ENCODE data around the gene DOCK8.

DNA sequence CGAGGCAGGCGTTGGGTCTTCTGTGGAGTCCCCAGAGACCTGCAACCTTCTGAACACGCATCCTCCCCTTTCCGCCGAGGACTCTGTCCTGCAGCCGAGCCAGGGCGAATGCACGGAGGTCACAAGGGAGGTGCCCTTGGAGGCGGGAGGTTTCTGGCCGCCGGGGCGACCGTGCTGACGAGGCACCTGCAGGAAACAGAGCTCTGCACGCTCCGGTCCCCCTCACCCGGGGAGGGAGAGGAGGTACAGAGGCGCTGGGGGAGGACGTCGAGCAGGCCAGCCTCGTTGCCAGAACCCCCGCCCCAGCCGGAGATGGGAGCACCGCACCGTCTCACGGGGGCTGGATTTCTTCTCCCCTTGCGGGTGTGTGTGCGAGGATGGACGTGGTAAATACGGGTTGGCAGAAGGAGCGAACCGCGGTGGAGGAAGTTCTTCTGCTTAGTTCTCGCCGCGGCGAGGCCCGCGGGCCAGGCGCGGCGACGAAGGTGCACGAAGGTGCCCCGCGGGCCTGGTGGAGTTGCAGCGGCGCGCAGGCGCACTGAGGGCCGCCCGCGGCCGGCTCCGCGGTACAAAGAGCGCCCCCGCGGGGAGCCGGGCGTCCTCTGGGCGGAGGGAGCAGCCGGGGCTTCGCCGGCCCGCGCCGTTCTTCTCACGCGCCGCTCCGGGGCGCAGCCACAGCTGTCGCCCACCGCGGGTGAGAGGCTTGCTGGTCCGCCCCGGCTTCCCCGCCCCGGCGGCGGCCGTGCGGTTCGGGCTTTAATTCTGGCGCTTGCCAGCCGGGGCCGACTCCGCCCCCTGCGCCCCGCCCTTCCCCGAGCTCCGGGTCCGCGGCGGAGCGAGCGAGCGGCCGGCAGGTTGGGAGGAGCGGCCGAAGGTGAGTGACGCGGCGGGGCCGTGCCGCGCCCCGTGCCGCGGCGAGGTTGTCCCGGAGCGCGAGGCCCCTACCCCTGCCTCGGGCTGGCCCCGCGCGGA lies 289.5 kb downstream of the DOCK8 start, which contains the start of gene KANK1:
- TF ChIP-seq, protein P1, sequence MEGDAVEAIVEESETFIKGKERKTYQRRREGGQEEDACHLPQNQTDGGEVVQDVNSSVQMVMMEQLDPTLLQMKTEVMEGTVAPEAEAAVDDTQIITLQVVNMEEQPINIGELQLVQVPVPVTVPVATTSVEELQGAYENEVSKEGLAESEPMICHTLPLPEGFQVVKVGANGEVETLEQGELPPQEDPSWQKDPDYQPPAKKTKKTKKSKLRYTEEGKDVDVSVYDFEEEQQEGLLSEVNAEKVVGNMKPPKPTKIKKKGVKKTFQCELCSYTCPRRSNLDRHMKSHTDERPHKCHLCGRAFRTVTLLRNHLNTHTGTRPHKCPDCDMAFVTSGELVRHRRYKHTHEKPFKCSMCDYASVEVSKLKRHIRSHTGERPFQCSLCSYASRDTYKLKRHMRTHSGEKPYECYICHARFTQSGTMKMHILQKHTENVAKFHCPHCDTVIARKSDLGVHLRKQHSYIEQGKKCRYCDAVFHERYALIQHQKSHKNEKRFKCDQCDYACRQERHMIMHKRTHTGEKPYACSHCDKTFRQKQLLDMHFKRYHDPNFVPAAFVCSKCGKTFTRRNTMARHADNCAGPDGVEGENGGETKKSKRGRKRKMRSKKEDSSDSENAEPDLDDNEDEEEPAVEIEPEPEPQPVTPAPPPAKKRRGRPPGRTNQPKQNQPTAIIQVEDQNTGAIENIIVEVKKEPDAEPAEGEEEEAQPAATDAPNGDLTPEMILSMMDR (IDR thresholded peaks at IDR 0.05), result peak in 3 of 4 donors; percentile 36 to 44 (median 41)
- no peak for TF ChIP-seq POLR2A (IDR thresholded peaks at IDR 0.05)
